H1 (cell line): ENCODE data around the gene PCDHB5. TPM values are rescaled to one million over a fixed set of nuclear protein-coding genes. Genes with fewer than 3 reads are reported as not detected.
"Not testable (repeated sequence)": the region's sequence is repeated elsewhere in the genome, so short reads cannot be mapped to it uniquely, and the experiment has no call there.

Experiments
- CTCF ChIA-PET: fragments of 300-600 bp; sonication (Branson Sonifier 250); formaldehyde crosslinking; loops from one replicate; lab custom pipeline; 2021; ENCODE audit not compliant: partially characterized antibody; lab: Charles Lee
- POLR2A ChIA-PET: fragments of 300-600 bp; sonication (Branson Sonifier 250); formaldehyde crosslinking; loops from one replicate; lab custom pipeline; 2021; ENCODE audit warnings: inconsistent platforms; ENCODE audit not compliant: partially characterized antibody; lab: Charles Lee
- DNase-seq, 2 experiments: peaks; one replicate each; pipeline versions ENCODE4 v3.0.0 to v3.0.0-alpha.2; 2010 to 2022; ENCODE audit warnings: low spot score in 2 of 2, low read depth in 1 of 2, mixed read lengths in 1 of 2
- FAIRE-seq: peaks from 2 replicates; lab custom pipeline; 2011; peaks lifted over from hg19 to GRCh38; lab: Jason Lieb, UNC
- H2AFZ ChIP-seq: 2 replicates; pipeline ENCODE4 v1.8.1; 2012; ENCODE audit warnings: low read length, inconsistent platforms
- H2AK5ac ChIP-seq: 2 replicates; pipeline ENCODE4 v1.6.1; 2013; ENCODE audit warnings: low read depth, low read length
- H2BK120ac ChIP-seq: replicated peaks from 2 replicates; pipeline ENCODE3; 2013; ENCODE audit warnings: low read depth, low read length, inconsistent platforms
- H2BK12ac ChIP-seq: 2 replicates; pipeline ENCODE4 v1.6.1; 2013; ENCODE audit warnings: low read depth, low read length
- H2BK15ac ChIP-seq: 2 replicates; pipeline ENCODE4 v1.6.1; 2013; ENCODE audit warnings: low read length
- H2BK20ac ChIP-seq: 2 replicates; pipeline ENCODE4 v1.6.1; 2013; ENCODE audit warnings: low read length
- H2BK5ac ChIP-seq: 2 replicates; pipeline ENCODE4 v1.6.1; 2013; ENCODE audit warnings: low read depth, low read length
- H3K14ac ChIP-seq: 2 replicates; pipeline ENCODE4 v1.6.1; 2013; ENCODE audit warnings: inconsistent platforms; ENCODE audit not compliant: insufficient read length
- H3K18ac ChIP-seq: 2 replicates; pipeline ENCODE4 v1.6.1; 2013; ENCODE audit warnings: low read length; ENCODE audit errors: extremely low read depth
- H3K23ac ChIP-seq: 2 replicates; pipeline ENCODE4 v1.6.1; 2013; ENCODE audit warnings: inconsistent platforms; ENCODE audit not compliant: insufficient read length
- H3K23me2 ChIP-seq: 2 replicates; pipeline ENCODE4 v1.6.1; 2013; ENCODE audit warnings: low read depth, low read length
- H3K27ac ChIP-seq: 2 replicates; pipeline ENCODE4 v1.6.1; 2011; ENCODE audit warnings: low read depth, low read length, inconsistent platforms
- H3K27me3 ChIP-seq, 4 experiments: replicated peaks in 1 of 4; 1 replicate in 1 of 4; 2 replicates in 3 of 4; pipeline versions ENCODE4 v1.6.1 to v1.8.1; 2011 to 2013; ENCODE audit warnings: low read length in 3 of 4, mild to moderate bottlenecking in 3 of 4, inconsistent platforms in 2 of 4, mixed read lengths in 2 of 4, moderate library complexity in 1 of 4; ENCODE audit not compliant: control insufficient read depth in 3 of 4, insufficient read depth in 3 of 4; ENCODE audit errors: extremely low read depth in 1 of 4
- H3K36me3 ChIP-seq, 4 experiments: 2 replicates each; pipeline versions ENCODE4 v1.6.1 to v1.8.1; 2011 to 2013; ENCODE audit warnings: mild to moderate bottlenecking in 4 of 4, low read length in 3 of 4, moderate library complexity in 2 of 4, control low read depth in 1 of 4, inconsistent platforms in 1 of 4; ENCODE audit not compliant: insufficient read depth in 4 of 4, control insufficient read depth in 2 of 4
- H3K4ac ChIP-seq: replicated peaks from 2 replicates; pipeline ENCODE3; 2013; ENCODE audit warnings: low read length, low read depth, mixed read lengths, inconsistent platforms; ENCODE audit not compliant: insufficient read length
- H3K4me1 ChIP-seq, 4 experiments: replicated peaks in 1 of 4; 1 replicate in 1 of 4; 2 replicates in 3 of 4; pipeline versions ENCODE4 v1.6.1 to v1.8.1; 2011 to 2013; ENCODE audit warnings: low read length in 3 of 4, inconsistent platforms in 2 of 4, mixed read lengths in 1 of 4; ENCODE audit not compliant: insufficient read depth in 4 of 4, control insufficient read depth in 3 of 4
- H3K4me2 ChIP-seq, 2 experiments: 2 replicates each; pipeline versions ENCODE4 v1.6.1 to v1.8.1; 2011 to 2013; ENCODE audit warnings: low read depth in 2 of 2, low read length in 2 of 2, control low read depth in 1 of 2, inconsistent platforms in 1 of 2, mild to moderate bottlenecking in 1 of 2; ENCODE audit not compliant: insufficient read depth in 1 of 2
- H3K4me3 ChIP-seq, 4 experiments: fragments of 200-600, 300-600 bp in 1 of 4; sonication (generic), shearing (Covaris generic), sonication (Bioruptor Twin) in 1 of 4; 2 replicates each; pipeline versions ENCODE4 v1.5.1 to v1.8.1; 2011 to 2016; ENCODE audit warnings: low read length in 4 of 4, low read depth in 3 of 4, control low read depth in 2 of 4, inconsistent platforms in 2 of 4, mild to moderate bottlenecking in 2 of 4, mixed read lengths in 1 of 4, moderate library complexity in 1 of 4; ENCODE audit not compliant: insufficient read depth in 2 of 4; ENCODE audit errors: extremely low read depth in 1 of 4
- H3K56ac ChIP-seq: replicated peaks from 2 replicates; pipeline ENCODE3; 2013; ENCODE audit warnings: low read depth, mild to moderate bottlenecking, mixed read lengths, low read length, inconsistent platforms; ENCODE audit not compliant: insufficient read length
- H3K79me1 ChIP-seq: 2 replicates; pipeline ENCODE4 v1.6.1; 2013; ENCODE audit warnings: low read depth, low read length, control low read depth
- H3K79me2 ChIP-seq, 2 experiments: 2 replicates each; pipeline versions ENCODE4 v1.6.1 to v1.8.1; 2012 to 2013; ENCODE audit warnings: low read length in 2 of 2, mild to moderate bottlenecking in 2 of 2, inconsistent platforms in 1 of 2; ENCODE audit not compliant: insufficient read depth in 2 of 2, control insufficient read depth in 1 of 2
- H3K9ac ChIP-seq, 4 experiments: replicated peaks in 1 of 4; 1 replicate in 1 of 4; 2 replicates in 3 of 4; pipeline versions ENCODE4 v1.6.1 to v1.8.1; 2011 to 2013; ENCODE audit warnings: low read depth in 3 of 4, low read length in 3 of 4, control low read depth in 2 of 4, mild to moderate bottlenecking in 2 of 4, moderate library complexity in 2 of 4, inconsistent platforms in 1 of 4; ENCODE audit errors: extremely low read depth in 1 of 4
- H3K9me3 ChIP-seq, 2 experiments: 2 replicates each; pipeline versions ENCODE4 v1.6.1 to v1.8.1; 2012 to 2013; ENCODE audit warnings: mild to moderate bottlenecking in 2 of 2, moderate library complexity in 2 of 2, control low read depth in 1 of 2, inconsistent platforms in 1 of 2, low read depth in 1 of 2, low read length in 1 of 2, mixed read lengths in 1 of 2; ENCODE audit not compliant: insufficient read depth in 2 of 2
- H4K20me1 ChIP-seq, 2 experiments: replicated peaks in 1 of 2; 2 replicates each; pipeline versions ENCODE3 to v1.8.1; 2011 to 2013; ENCODE audit warnings: inconsistent platforms in 2 of 2, low read length in 2 of 2, mild to moderate bottlenecking in 1 of 2; ENCODE audit not compliant: insufficient read depth in 2 of 2, control insufficient read depth in 1 of 2
- H4K5ac ChIP-seq: 2 replicates; pipeline ENCODE4 v1.6.1; 2013; ENCODE audit warnings: low read length, low read depth, mixed read lengths, inconsistent platforms; ENCODE audit not compliant: insufficient read length
- H4K8ac ChIP-seq: 2 replicates; pipeline ENCODE4 v1.8.0; 2013; ENCODE audit warnings: mild to moderate bottlenecking, moderate library complexity, low read length, inconsistent platforms; ENCODE audit not compliant: insufficient read depth; ENCODE audit errors: extremely low read depth
- H4K91ac ChIP-seq: replicated peaks from 2 replicates; pipeline ENCODE3; 2013; ENCODE audit warnings: low read length, mixed read lengths, inconsistent platforms; ENCODE audit not compliant: insufficient read length
- ATF2 ChIP-seq: IDR thresholded peaks from 2 replicates; pipeline ENCODE4 v1.6.1; 2012; ENCODE audit warnings: low read length, inconsistent platforms
- BACH1 ChIP-seq: IDR thresholded peaks from 2 replicates; pipeline ENCODE4 v1.6.1; 2012; ENCODE audit warnings: low read length, improper control_type of control experiment
- CTBP2 ChIP-seq: IDR thresholded peaks from 2 replicates; pipeline ENCODE4 v1.7.0; 2011; ENCODE audit warnings: borderline replicate concordance, mild to moderate bottlenecking, moderate library complexity, mixed read lengths, low read length; ENCODE audit not compliant: insufficient read depth, insufficient read length
- FOSL1 ChIP-seq: IDR thresholded peaks from 2 replicates; pipeline ENCODE4 v1.6.1; 2011; ENCODE audit warnings: mild to moderate bottlenecking, low read depth, low read length, moderate library complexity; ENCODE audit not compliant: insufficient read depth
- GABPA ChIP-seq: IDR thresholded peaks from 2 replicates; pipeline ENCODE4 v1.6.1; 2011; ENCODE audit warnings: mild to moderate bottlenecking, low read length, moderate library complexity, borderline replicate concordance; ENCODE audit not compliant: insufficient read depth
- HDAC2 ChIP-seq, 2 experiments: fragments of 300-600 bp in 1 of 2; sonication (generic) in 1 of 2; IDR thresholded peaks; 2 replicates each; pipeline ENCODE4 v1.6.1; 2011 to 2012; ENCODE audit warnings: low read depth in 2 of 2, low read length in 2 of 2, mild to moderate bottlenecking in 2 of 2, moderate library complexity in 2 of 2, borderline replicate concordance in 1 of 2, inconsistent platforms in 1 of 2
- JUND ChIP-seq: IDR thresholded peaks from 2 replicates; pipeline ENCODE4 v1.6.1; 2011; ENCODE audit warnings: mild to moderate bottlenecking, improper control_type of control experiment, low read length
- KDM1A ChIP-seq: fragments of 200-600, 300-600 bp; sonication (generic); IDR thresholded peaks from 2 replicates; pipeline ENCODE4 v1.7.1; 2016; ENCODE audit warnings: mild to moderate bottlenecking, low read length, borderline replicate concordance
- KDM4A ChIP-seq: IDR thresholded peaks from one replicate; pipeline ENCODE4 v1.7.1; 2012; ENCODE audit warnings: low read depth, mild to moderate bottlenecking, moderate library complexity, low read length, inconsistent platforms; ENCODE audit not compliant: severe bottlenecking
- WGBS, 2 experiments: shearing (Covaris generic) in 1 of 2; methylation state at CpG; one replicate each; pipeline versions ENCODE4 v1.1.6 to v1.1.7; 2013 to 2015; ENCODE audit warnings: low lambda C conversion rate in 2 of 2, mixed read lengths in 2 of 2, inconsistent platforms in 1 of 2, low coverage in 1 of 2, missing lambda C conversion rate in 1 of 2; ENCODE audit not compliant: insufficient replicate concordance in 2 of 2, insufficient coverage in 1 of 2, insufficient read length in 1 of 2; ENCODE audit errors: extremely low coverage in 1 of 2, missing lambda C conversion rate in 1 of 2; 5-methylcytosine and 5-hydroxymethylcytosine counted together
- polyA plus RNA-seq, 7 experiments: library from polyadenylated mRNA; depleted of rRNA in 3 of 7; stranded (reverse) in 5 of 7; unstranded in 2 of 7; fragments of >200 nt in 5 of 7; fragments of 200-250 nt in 2 of 7; gene quantifications; 1 replicate in 5 of 7; 2 replicates in 1 of 7; 4 replicates in 1 of 7; pipeline versions ENCODE4 v1.2.1 to v1.2.3, GENCODE V29; 2011 to 2013; ENCODE audit warnings: missing spikeins in 2 of 7, mixed read lengths in 2 of 7
- total RNA-seq: library from RNA; stranded (reverse); fragmentation: NEBNext Ultra II Directional; extraction: Animal tissue kit (Norgen Biotek cat#: 25700); gene quantifications from 2 replicates; pipeline ENCODE4 v1.2.1, GENCODE V29; 2021

Gene PCDHB5
- total and polyA plus RNA-seq, 2 of the 8 experiments (the other 6 are each of a cell fraction or from before 2014, with no cell fraction given) = 2.4 to 8.2 TPM

GRCh38 chr5:141121985-141122384, 13.0 kb upstream of the PCDHB5 start (continued):
- TF ChIP-seq ATF2 = no peak
- no peak for TF ChIP-seq CTBP2
- no peak for TF ChIP-seq FOSL1
- TF ChIP-seq KDM4A = no peak
- no peak for TF ChIP-seq JUND
- TF ChIP-seq KDM1A = no peak
- TF ChIP-seq BACH1 = no peak
- TF ChIP-seq HDAC2 (IDR thresholded peaks at IDR 0.05; ENCODE audit: borderline replicate concordance in 1 of 2, low read depth in 2 of 2, low read length in 2 of 2) = no peak
- TF ChIP-seq GABPA = no peak

GRCh38 chr5:141123396-141124135, 11.4 kb upstream of the PCDHB5 start:
- H3K23ac ChIP-seq, H3K9me3 ChIP-seq, H3K56ac ChIP-seq, H3K79me1 ChIP-seq, H2BK15ac ChIP-seq, H3K4ac ChIP-seq, H3K4me3 ChIP-seq, H3K14ac ChIP-seq, H4K20me1 ChIP-seq, H3K18ac ChIP-seq, H4K5ac ChIP-seq, H2BK12ac ChIP-seq, H3K36me3 ChIP-seq, FAIRE-seq, H3K9ac ChIP-seq, H4K8ac ChIP-seq, H3K27ac ChIP-seq, H2BK20ac ChIP-seq, H2AFZ ChIP-seq, H3K4me1 ChIP-seq, H3K27me3 ChIP-seq, DNase-seq, H2BK5ac ChIP-seq, H3K23me2 ChIP-seq, H3K79me2 ChIP-seq, H4K91ac ChIP-seq, H2BK120ac ChIP-seq, H3K4me2 ChIP-seq, H2AK5ac ChIP-seq: not testable (repeated sequence)
- ChIA-PET CTCF (interaction anchor here (0.6 to 3.3 kb wide), 9 partner anchors 12 to 386 kb away, joined by 3 to 21 read pairs (median 5); partner anchors contain the start of genes PCDHA4, PCDHB5 and PCDHB9), POLR2A (interaction anchor here (0.6 kb wide), 1 partner anchor 12 kb away, joined by 3 read pairs; no protein-coding TSS in a partner anchor)
- 95% methylated on average over 4 of the region's 73 CpGs; no CpG with 5 or more reads in 1 of the 2 experiments for WGBS, 2 experiments
